GM12865 (cell line): Measurements from ENCODE around the gene MEMO1.

Experiments used
- DNase-seq: peaks from one replicate; pipeline ENCODE4 v3.0.0; 2010; ENCODE audit warnings: low read depth
- H3K4me3 ChIP-seq: 2 replicates; pipeline ENCODE4 v1.5.1; 2011; ENCODE audit warnings: mild to moderate bottlenecking, low read depth, low read length, control low read depth
- CTCF ChIP-seq: IDR thresholded peaks from 2 replicates; pipeline ENCODE4 v1.5.1; 2011; ENCODE audit warnings: low read length, control low read depth, low read depth, inconsistent platforms; ENCODE audit not compliant: insufficient read depth; ENCODE audit errors: missing control alignments

Gene MEMO1

DNA sequence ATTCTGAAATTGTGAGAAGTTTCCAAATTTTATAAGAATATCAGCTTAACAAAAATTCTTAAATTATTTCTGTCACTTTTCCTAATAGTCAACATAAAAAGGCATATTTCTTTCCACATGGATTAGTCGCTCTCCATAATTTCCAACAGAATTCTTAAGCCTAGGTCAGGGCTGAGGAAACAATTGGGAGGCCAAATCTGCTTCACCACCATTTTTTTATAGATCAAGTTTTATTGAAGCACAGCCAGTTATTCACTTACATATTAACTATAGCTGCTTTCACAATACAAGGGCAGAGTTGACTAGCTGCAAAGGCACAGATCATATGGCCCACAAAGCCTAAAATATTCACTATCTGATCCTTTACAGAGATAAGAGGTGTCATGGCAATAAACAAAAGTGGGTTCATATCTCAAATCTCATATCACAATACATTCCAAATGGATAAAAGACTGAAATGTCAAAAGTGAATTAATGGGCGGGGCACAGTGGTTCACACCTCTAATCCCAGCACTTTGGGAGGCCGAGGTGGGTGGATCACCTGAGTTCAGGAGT lies 18.7 kb downstream of the MEMO1 start:
- no peak for TF ChIP-seq CTCF
- no peak for DNase-seq
- no peak overlapping the region for H3K4me3 ChIP-seq

DNA sequence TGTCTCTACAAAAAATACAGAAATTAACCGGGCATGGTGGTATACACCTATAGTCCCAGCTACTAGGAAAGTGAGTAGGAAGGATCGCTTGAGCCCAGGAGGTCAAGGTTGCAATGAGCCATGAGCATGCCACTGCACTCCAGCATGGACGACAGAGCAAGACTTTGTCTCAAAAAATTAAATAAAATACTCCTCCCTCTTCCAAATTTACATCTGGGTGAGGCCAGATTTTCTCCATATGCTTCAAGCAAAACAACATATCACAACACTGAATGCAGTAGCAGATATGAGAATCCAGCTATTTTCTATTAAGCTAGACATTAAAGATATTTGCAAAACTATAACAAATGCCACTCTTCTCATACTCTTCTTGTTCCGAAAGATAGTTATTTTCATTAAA lies 20.9 kb downstream of the MEMO1 start:
- no peak overlapping the region for H3K4me3 ChIP-seq
- no peak for TF ChIP-seq CTCF
- no peak for DNase-seq

DNA sequence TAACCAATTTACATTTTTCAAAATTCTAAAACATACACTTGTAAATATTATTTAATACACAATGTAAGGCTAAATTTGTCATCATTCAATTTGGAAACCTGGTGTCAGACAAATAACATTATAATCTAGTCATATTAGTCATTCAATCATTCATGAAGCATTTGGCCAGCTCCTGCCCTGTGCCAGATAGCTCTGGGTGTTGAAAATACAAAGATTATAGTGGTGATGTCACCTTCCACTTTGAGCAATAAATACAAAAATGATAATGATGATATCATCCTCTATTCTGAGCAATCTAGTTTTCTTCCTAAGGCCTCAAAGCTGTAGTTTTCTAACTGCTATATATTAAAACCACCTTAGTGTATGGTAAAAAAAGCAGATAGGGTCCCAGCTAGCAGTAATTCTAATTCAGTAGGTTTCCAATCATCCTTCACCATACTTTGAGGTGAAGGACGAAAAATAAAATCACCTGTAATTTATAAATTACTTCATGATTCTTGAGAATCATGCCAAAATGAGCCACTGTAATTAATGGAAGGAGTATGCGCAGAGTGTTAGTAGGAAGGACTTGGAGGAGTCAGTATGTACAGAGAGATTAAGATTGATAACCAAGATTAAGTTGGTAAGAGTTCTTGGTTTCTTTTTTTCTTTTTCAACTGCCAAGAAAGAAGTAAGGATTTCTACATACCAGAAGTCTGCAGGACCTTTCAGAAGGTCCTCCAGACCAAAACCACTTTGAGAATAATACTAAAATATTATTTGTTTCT lies 23.2 kb downstream of the MEMO1 start:
- no peak overlapping the region for H3K4me3 ChIP-seq
- no peak for TF ChIP-seq CTCF
- DNase-seq: no peak

DNA sequence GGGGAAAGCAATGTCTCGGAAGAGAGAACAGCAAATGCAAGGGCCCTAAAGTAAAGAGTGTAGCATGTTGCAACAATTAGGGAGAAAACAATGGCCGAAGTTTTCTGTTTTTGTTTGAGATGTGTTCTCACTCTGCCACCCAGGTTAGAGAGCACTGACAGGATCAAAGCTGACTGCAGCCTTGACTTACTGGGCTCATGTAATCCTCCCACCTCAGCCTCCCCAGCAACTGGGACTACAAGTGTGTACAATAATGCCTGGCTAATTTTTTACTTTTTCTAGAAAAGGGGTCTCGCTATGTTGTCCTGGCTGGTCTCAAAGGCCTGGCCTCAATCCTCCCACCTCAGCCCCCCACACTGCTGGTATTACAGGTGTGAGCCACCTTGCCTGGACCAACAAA lies 23.9 kb downstream of the MEMO1 start:
- no peak for TF ChIP-seq CTCF
- H3K4me3 ChIP-seq: no peak overlapping the region
- DNase-seq: no peak

DNA sequence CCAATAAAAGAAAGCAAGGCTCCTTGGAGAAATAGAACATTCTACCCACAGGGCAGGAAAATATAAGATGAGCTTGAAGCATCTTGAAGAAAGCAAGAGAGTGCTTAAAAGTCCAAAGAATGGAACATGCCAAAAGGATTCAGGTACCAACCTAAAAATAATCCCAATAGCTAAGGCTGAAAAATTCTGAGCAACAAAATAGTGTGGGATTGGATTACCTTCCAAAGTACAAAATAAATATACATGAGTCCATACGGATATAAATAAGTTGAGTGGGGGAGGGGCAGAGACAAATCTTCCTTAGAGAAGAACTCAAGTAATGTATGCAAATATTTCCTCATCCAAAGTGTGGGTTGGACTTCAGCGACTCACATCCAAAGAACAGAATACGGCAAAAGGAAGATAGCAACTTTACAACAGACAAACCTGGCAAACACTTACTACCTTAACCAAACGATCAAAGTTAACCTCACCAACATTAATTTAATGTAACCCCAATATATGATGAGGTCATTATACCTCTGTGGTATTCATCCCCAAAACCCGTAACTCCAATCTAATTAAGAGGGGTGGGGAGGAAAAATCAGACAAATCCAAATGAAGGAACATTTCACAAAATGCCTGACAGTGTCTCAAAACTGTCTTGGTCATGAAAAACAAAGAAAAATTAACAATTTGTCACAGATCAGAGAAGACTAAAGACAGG lies 26.9 kb downstream of the MEMO1 start:
- no peak overlapping the region for H3K4me3 ChIP-seq
- TF ChIP-seq CTCF: no peak
- no peak for DNase-seq

DNA sequence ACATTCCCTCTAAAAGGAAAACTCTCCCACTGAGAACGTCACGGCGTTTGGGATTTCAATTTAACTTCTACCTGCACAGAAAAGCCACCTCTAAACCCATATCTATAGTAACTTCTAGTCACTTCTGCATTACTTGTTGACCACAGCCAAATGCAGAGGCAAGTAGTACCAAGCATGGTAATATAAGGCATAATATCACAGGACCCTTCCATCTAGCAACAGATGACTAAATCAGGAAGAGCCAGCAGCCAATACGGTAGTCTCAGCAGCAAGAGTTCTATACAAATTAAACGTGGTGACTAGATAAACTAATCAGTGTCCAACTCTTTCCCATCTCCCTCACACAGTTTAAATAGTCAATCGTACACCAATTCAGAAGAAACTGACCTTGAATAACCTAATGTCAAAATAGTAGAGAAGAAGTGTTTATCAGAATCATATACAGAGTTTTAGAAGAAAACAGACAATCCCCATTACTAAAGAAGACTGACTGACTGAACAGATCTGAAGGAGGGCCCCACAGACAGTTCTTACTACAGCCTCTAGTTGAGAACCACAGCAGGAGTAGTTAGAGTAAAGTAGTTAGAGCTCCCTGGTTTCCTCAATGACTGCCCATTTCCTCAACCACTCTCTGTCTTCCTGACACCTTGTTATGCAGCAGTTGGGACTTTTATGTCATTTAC lies 30.0 kb downstream of the MEMO1 start:
- H3K4me3 ChIP-seq: no peak overlapping the region
- DNase-seq: peak; percentile 81
- peak; percentile 11 for TF ChIP-seq CTCF
